ENCODE measurements around the gene CFC1B. TPM values are rescaled to one million over a fixed set of nuclear protein-coding genes. Genes with fewer than 3 reads are reported as not detected.
"Not testable (repeated sequence)": the region's sequence is repeated elsewhere in the genome, so short reads cannot be mapped to it uniquely, and the experiment has no call there.

CFC1B gene
- not detected for total RNA-seq

GRCh38 chr2:130520992-130521391 lies at the start of gene CFC1B:
CFC1B (plus strand) TSS chr2:130521222; CDS start chr2:130521485, 263 bp downstream.
- DNase-seq (ENCODE audit: low spot score), result not testable (repeated sequence)

- DNase-seq (ENCODE audit: low spot score), result not testable (repeated sequence)
Measured at GRCh38 chr2:130491073-130491472, 29.9 kb upstream of the CFC1B start.

- DNase-seq (ENCODE audit: low spot score), result not testable (repeated sequence)
Measured at GRCh38 chr2:130509228-130509627, 11.8 kb upstream of the CFC1B start, which contains the start of gene POTEI. POTEI (minus strand) TSS chr2:130509328; CDS start chr2:130509235, 93 bp downstream.

GRCh38 chr2:130510807-130511746 lies 9.9 kb upstream of the CFC1B start:
- not testable (repeated sequence) for DNase-seq (ENCODE audit: low spot score)

GRCh38 chr2:130511747-130512451 lies 9.1 kb upstream of the CFC1B start:
- not testable (repeated sequence) for DNase-seq (ENCODE audit: low spot score)

- not testable (repeated sequence) for DNase-seq (ENCODE audit: low spot score)
Measured at GRCh38 chr2:130518516-130519106, 2.4 kb upstream of the CFC1B start.

GRCh38 chr2:130522390-130522789 lies 1.4 kb downstream of the CFC1B start:
- not testable (repeated sequence) for DNase-seq (ENCODE audit: low spot score)

GRCh38 chr2:130527365-130527967 lies 6.4 kb downstream of the CFC1B start:
- DNase-seq (ENCODE audit: low spot score), result not testable (repeated sequence)

GRCh38 chr2:130529545-130529944 lies 8.5 kb downstream of the CFC1B start:
- not testable (repeated sequence) for DNase-seq (ENCODE audit: low spot score)

GRCh38 chr2:130530212-130530611 lies 9.2 kb downstream of the CFC1B start:
- DNase-seq (ENCODE audit: low spot score), result not testable (repeated sequence)

GRCh38 chr2:130531225-130531624 lies 10.2 kb downstream of the CFC1B start:
- not testable (repeated sequence) for DNase-seq (ENCODE audit: low spot score)

- DNase-seq (ENCODE audit: low spot score), result not testable (repeated sequence)
Measured at GRCh38 chr2:130531672-130532071, 10.7 kb downstream of the CFC1B start.

- DNase-seq (ENCODE audit: low spot score), result not testable (repeated sequence)
Measured at GRCh38 chr2:130536654-130537053, 15.6 kb downstream of the CFC1B start.

- DNase-seq (ENCODE audit: low spot score), result not testable (repeated sequence)
Measured at GRCh38 chr2:130538271-130538670, 17.2 kb downstream of the CFC1B start.

- DNase-seq (ENCODE audit: low spot score), result not testable (repeated sequence)
Measured at GRCh38 chr2:130542789-130543188, 21.8 kb downstream of the CFC1B start.

GRCh38 chr2:130543785-130544528 lies 22.9 kb downstream of the CFC1B start:
- not testable (repeated sequence) for DNase-seq (ENCODE audit: low spot score)

GRCh38 chr2:130544978-130545377 lies 24.0 kb downstream of the CFC1B start:
- not testable (repeated sequence) for DNase-seq (ENCODE audit: low spot score)

GRCh38 chr2:130548418-130548817 lies 27.4 kb downstream of the CFC1B start:
- DNase-seq (ENCODE audit: low spot score), result not testable (repeated sequence)

GRCh38 chr2:130549475-130549874 lies 28.5 kb downstream of the CFC1B start:
- not testable (repeated sequence) for DNase-seq (ENCODE audit: low spot score)

- not testable (repeated sequence) for DNase-seq (ENCODE audit: low spot score)
Measured at GRCh38 chr2:130554178-130554577, 33.2 kb downstream of the CFC1B start.

GRCh38 chr2:130556441-130556840 lies 35.4 kb downstream of the CFC1B start:
- DNase-seq (ENCODE audit: low spot score), result not testable (repeated sequence)

Data from ureter (tissue), 1 donor.